ENCODE data around the gene BAIAP2.

Gene BAIAP2

GRCh38 chr17:81066072-81066471, 31.1 kb downstream of the BAIAP2 start:
- DNase-seq (ENCODE audit: extremely low read depth, low read depth), result no peak
- no peak for TF ChIP-seq CTCF (IDR thresholded peaks at IDR 0.05; ENCODE audit: low read depth, low read length, missing control alignments)
- no peak overlapping the region for H3K4me3 ChIP-seq (replicated peaks; ENCODE audit: low read depth, low read length)

GRCh38 chr17:81066771-81067315, 31.9 kb downstream of the BAIAP2 start:
- TF ChIP-seq CTCF (IDR thresholded peaks at IDR 0.05; ENCODE audit: low read depth, low read length, missing control alignments), result no peak
- DNase-seq (ENCODE audit: extremely low read depth, low read depth), result no peak
- H3K4me3 ChIP-seq (replicated peaks; ENCODE audit: low read depth, low read length), result no peak overlapping the region

- no peak overlapping the region for H3K4me3 ChIP-seq (replicated peaks; ENCODE audit: low read depth, low read length)
- no peak for DNase-seq (ENCODE audit: extremely low read depth, low read depth)
- TF ChIP-seq CTCF (IDR thresholded peaks at IDR 0.05; ENCODE audit: low read depth, low read length, missing control alignments), result no peak
These were observed 32.5 kb downstream of the BAIAP2 start for GRCh38 chr17:81067391-81067811.

- no peak overlapping the region for H3K4me3 ChIP-seq (replicated peaks; ENCODE audit: low read depth, low read length)
- no peak for TF ChIP-seq CTCF (IDR thresholded peaks at IDR 0.05; ENCODE audit: low read depth, low read length, missing control alignments)
- DNase-seq (ENCODE audit: extremely low read depth, low read depth), result no peak
These were observed 33.6 kb downstream of the BAIAP2 start for GRCh38 chr17:81068411-81069134.

- no peak for TF ChIP-seq CTCF (IDR thresholded peaks at IDR 0.05; ENCODE audit: low read depth, low read length, missing control alignments)
- H3K4me3 ChIP-seq (replicated peaks; ENCODE audit: low read depth, low read length), result no peak overlapping the region
- DNase-seq (ENCODE audit: extremely low read depth, low read depth), result no peak
These were observed 34.2 kb downstream of the BAIAP2 start for GRCh38 chr17:81069135-81069645.

- TF ChIP-seq CTCF (IDR thresholded peaks at IDR 0.05; ENCODE audit: low read depth, low read length, missing control alignments), result no peak
- H3K4me3 ChIP-seq (replicated peaks; ENCODE audit: low read depth, low read length), result no peak overlapping the region
- DNase-seq (ENCODE audit: extremely low read depth, low read depth), result no peak
These were observed 35.7 kb downstream of the BAIAP2 start for GRCh38 chr17:81070541-81071246.
